HUES48 (cell line): ENCODE measurements around the gene TYR.

ENCODE experiments used
- H3K27ac ChIP-seq: one replicate; pipeline ENCODE4 v1.7.0; 2013; ENCODE audit warnings: low read depth, low read length, inconsistent platforms
- H3K27me3 ChIP-seq: 2 replicates; pipeline ENCODE4 v1.6.1; 2013; ENCODE audit warnings: mild to moderate bottlenecking, low read length; ENCODE audit not compliant: control insufficient read depth, insufficient read depth
- H3K36me3 ChIP-seq: 2 replicates; pipeline ENCODE4 v1.6.1; 2013; ENCODE audit warnings: low read length; ENCODE audit not compliant: control insufficient read depth, insufficient read depth
- H3K4me1 ChIP-seq: 2 replicates; pipeline ENCODE4 v1.6.1; 2013; ENCODE audit warnings: mild to moderate bottlenecking, low read length; ENCODE audit not compliant: control insufficient read depth, insufficient read depth
- H3K4me3 ChIP-seq: 2 replicates; pipeline ENCODE4 v1.5.1; 2013; ENCODE audit warnings: mild to moderate bottlenecking, low read depth, low read length
- H3K9ac ChIP-seq: 2 replicates; pipeline ENCODE4 v1.6.1; 2013; ENCODE audit warnings: mild to moderate bottlenecking, low read depth, low read length, moderate library complexity
- H3K9me3 ChIP-seq: 2 replicates; pipeline ENCODE4 v1.6.1; 2013; ENCODE audit warnings: low read length; ENCODE audit not compliant: control insufficient read depth, insufficient read depth

TYR gene

GRCh38 chr11:89177691-89178231 lies at the start of gene TYR:
Gene TYR, plus strand, starts transcription at chr11:89177875. Its CDS starts 79 bp downstream, at chr11:89177954.
- H3K9me3 ChIP-seq = no peaks in the 10 kb centered on the region
- H3K36me3 ChIP-seq = no peaks in the 10 kb centered on the region
- no peak within 1 kb of the TSS for H3K4me3 ChIP-seq
- peaks cover 25% of the 10 kb centered on the region for H3K4me1 ChIP-seq
- H3K9ac ChIP-seq = no peak within 1 kb of the TSS
- no peaks in the 10 kb centered on the region for H3K27me3 ChIP-seq
- no peak within 1 kb of the TSS for H3K27ac ChIP-seq

DNA sequence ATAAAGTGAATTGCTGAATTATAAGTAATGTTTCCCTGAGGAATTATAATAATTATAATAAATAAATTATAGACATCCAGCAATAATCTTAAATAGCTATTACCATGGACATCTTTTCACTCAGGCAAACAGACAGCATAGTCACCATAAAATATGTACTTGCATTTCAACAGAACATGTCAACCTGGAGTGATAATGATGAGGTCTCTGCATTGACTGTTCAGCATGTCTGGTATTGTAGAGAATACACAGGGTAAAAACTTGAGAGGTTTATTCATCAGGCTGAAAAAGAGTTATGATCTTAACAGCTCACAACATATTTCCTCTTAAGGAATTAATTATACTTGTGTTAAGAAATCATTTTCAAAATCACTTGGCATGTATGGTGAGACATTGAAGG lies 41.1 kb upstream of the TYR start:
- no peak overlapping the region for H3K27ac ChIP-seq
- no peaks in the 10 kb centered on the region for H3K27me3 ChIP-seq
- H3K9me3 ChIP-seq = no peaks in the 10 kb centered on the region
- H3K4me1 ChIP-seq = no peaks in the 10 kb centered on the region
- no peak overlapping the region for H3K4me3 ChIP-seq
- H3K36me3 ChIP-seq = no peaks in the 10 kb centered on the region
- H3K9ac ChIP-seq = no peak overlapping the region

DNA sequence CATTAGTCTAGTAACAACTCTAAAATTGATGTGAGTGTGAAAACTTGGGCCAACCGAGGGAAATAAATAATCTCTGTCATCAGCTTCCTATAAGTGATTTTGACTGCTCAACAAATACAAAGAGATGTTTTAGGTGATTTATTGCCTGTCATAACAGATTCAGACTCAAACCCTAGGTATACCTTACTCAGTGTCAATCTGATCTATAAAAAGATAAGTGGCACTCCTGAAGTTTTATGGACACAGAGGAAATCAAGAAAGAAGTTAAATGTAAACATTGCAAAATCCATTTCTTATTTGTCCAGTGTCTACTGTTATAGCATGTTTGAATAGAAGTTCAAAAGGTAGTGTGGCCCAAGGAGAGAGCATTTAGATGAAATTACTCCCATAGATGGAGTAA lies 30.4 kb upstream of the TYR start:
- Histone ChIP-seq H3K4me3 (no peak overlapping the region), H3K27ac (no peak overlapping the region), H3K9me3 (no peaks in the 10 kb centered on the region), H3K4me1 (peaks cover 5% of the 10 kb centered on the region; the same call in 1 of the 2 replicates), H3K36me3 (no peaks in the 10 kb centered on the region), H3K27me3 (no peaks in the 10 kb centered on the region), H3K9ac (no peak overlapping the region)

- H3K27ac ChIP-seq = no peak overlapping the region
- no peaks in the 10 kb centered on the region for H3K36me3 ChIP-seq
- no peaks in the 10 kb centered on the region for H3K9me3 ChIP-seq
- no peak overlapping the region for H3K4me3 ChIP-seq
- no peaks in the 10 kb centered on the region for H3K4me1 ChIP-seq
- H3K27me3 ChIP-seq = no peaks in the 10 kb centered on the region
- H3K9ac ChIP-seq = no peak overlapping the region
These were observed 17.7 kb upstream of the TYR start for GRCh38 chr11:89159974-89160373.

- no peaks in the 10 kb centered on the region for H3K27me3 ChIP-seq
- no peak overlapping the region for H3K27ac ChIP-seq
- no peak overlapping the region for H3K9ac ChIP-seq
- H3K4me1 ChIP-seq = no peaks in the 10 kb centered on the region
- H3K4me3 ChIP-seq = no peak overlapping the region
- H3K9me3 ChIP-seq = no peaks in the 10 kb centered on the region
- no peaks in the 10 kb centered on the region for H3K36me3 ChIP-seq
These were observed 15.7 kb upstream of the TYR start for GRCh38 chr11:89161949-89162348.

DNA sequence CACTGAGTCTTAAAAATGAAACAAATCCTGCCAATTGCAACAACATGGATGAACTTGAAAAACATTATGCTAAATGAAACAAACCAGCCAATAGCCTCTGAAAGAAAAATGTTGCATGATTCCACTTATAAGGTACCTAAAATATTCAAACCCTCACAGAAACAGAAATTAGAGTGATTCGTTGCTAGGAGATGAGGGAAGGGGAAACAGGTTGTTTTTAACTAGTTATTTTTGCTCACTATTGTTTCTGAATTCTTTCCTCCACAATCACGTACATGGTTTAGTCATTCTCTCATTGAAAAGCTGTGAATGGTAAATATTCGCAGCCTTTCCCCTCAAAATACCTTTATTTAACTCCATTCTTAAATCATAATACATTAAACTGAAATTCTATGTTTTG lies 14.0 kb upstream of the TYR start:
- Histone ChIP-seq H3K4me1 (no peaks in the 10 kb centered on the region), H3K27ac (no peak overlapping the region), H3K9ac (no peak overlapping the region)

DNA sequence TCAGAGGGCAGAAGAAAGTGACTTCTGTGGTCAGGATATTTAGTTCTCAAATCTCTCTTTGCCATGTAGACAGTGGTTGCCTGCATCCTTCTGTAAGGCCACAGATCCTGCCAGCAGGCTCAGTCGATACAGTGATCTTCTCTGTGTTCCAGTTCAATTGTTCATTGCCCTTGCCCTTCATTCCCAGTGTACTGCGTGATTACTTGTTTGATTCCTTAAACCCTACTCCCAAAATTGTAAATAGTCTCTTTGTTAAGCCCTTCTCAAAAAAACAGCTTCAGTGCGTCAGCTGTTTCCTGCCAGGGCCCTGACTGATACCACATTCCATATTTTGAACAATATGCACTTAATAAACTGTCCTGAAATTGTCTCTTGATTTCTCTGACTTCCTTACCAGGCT lies 9.3 kb upstream of the TYR start:
- Histone ChIP-seq H3K9ac (no peak overlapping the region), H3K4me1 (no peaks in the 10 kb centered on the region; the same call in 1 of the 2 replicates), H3K4me3 (no peak overlapping the region)

More for the DNA sequence above, 14.0 kb upstream of the TYR start:
- Histone ChIP-seq H3K27me3 (no peaks in the 10 kb centered on the region), H3K4me3 (no peak overlapping the region), H3K36me3 (no peaks in the 10 kb centered on the region), H3K9me3 (no peaks in the 10 kb centered on the region)

GRCh38 chr11:89175796-89176195 lies 1.9 kb upstream of the TYR start:
- Histone ChIP-seq H3K27ac (no peak overlapping the region), H3K36me3 (no peaks in the 10 kb centered on the region), H3K4me3 (no peak overlapping the region), H3K9me3 (no peaks in the 10 kb centered on the region), H3K9ac (no peak overlapping the region), H3K27me3 (no peaks in the 10 kb centered on the region), H3K4me1 (peaks cover 14% of the 10 kb centered on the region)

More for the DNA sequence above, 9.3 kb upstream of the TYR start:
- no peaks in the 10 kb centered on the region for H3K9me3 ChIP-seq
- no peaks in the 10 kb centered on the region for H3K36me3 ChIP-seq
- H3K27ac ChIP-seq = no peak overlapping the region
- no peaks in the 10 kb centered on the region for H3K27me3 ChIP-seq

DNA sequence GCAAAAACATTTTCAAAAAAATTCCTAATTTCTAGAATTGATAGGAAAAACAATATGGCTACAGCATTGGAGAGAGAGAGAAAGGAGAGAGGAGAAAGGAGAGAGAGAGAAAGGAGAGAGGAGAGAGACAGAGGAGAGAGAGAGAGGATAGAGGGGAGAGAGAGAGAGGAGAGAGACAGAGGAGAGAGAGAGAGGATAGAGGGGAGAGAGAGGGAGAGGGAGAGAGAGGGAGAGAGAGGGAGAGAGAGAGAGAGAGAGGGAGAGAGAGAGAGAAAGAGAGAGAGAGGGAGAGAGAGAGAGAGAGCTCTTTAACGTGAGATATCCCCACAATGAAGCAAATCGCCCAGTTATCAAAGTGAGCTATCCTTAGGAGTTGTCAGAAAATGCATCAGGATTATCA lies 737 bp upstream of the TYR start:
- H3K4me3 ChIP-seq = no peak overlapping the region
- no peak overlapping the region for H3K27ac ChIP-seq
- H3K4me1 ChIP-seq = peaks cover 25% of the 10 kb centered on the region
- H3K9ac ChIP-seq = no peak overlapping the region
- H3K36me3 ChIP-seq = no peaks in the 10 kb centered on the region
- no peaks in the 10 kb centered on the region for H3K27me3 ChIP-seq
- no peaks in the 10 kb centered on the region for H3K9me3 ChIP-seq

DNA sequence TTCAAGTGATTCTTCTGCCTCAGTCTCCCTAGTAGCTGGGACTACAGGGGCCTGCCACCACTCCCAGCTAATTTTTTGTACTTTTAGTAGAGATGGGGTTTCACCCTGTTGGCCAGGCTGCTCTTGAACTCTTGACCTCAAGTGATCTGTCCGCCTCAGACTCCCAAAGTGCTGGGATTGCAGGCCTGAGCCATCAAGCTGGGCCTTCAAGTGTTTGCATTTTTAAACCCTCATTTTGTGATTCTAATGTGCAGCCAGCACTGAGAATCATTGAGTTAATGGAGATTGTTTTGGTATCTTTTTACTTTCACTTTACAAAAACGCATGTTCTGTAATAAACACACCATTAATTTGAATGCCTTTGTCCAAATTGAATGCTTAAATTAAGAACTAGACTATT lies 3.4 kb downstream of the TYR start:
- Histone ChIP-seq H3K4me1 (peaks cover 20% of the 10 kb centered on the region), H3K27ac (no peak overlapping the region), H3K9ac (no peak overlapping the region), H3K4me3 (no peak overlapping the region), H3K27me3 (no peaks in the 10 kb centered on the region), H3K9me3 (no peaks in the 10 kb centered on the region), H3K36me3 (no peaks in the 10 kb centered on the region)

GRCh38 chr11:89182773-89183518 lies 5.3 kb downstream of the TYR start:
- H3K9me3 ChIP-seq = no peaks in the 10 kb centered on the region
- no peak overlapping the region for H3K9ac ChIP-seq

More at GRCh38 chr11:89182773-89183518, 5.3 kb downstream of the TYR start:
- Histone ChIP-seq H3K4me1 (peaks cover 18% of the 10 kb centered on the region), H3K4me3 (no peak overlapping the region), H3K36me3 (no peaks in the 10 kb centered on the region), H3K27ac (no peak overlapping the region), H3K27me3 (no peaks in the 10 kb centered on the region)
